ENCODE results near the gene CHMP4A. TPM values are rescaled to one million over a fixed set of nuclear protein-coding genes. Genes with fewer than 3 reads are reported as not detected.
A peak's percentile ranks its signal among the peaks of the same experiment; 100 is the strongest.
"Not testable (repeated sequence)": the region's sequence is repeated elsewhere in the genome, so short reads cannot be mapped to it uniquely, and the experiment has no call there.

CHMP4A gene
- total RNA-seq, 1 donor from 2014 or later, result 34.3 TPM

DNA sequence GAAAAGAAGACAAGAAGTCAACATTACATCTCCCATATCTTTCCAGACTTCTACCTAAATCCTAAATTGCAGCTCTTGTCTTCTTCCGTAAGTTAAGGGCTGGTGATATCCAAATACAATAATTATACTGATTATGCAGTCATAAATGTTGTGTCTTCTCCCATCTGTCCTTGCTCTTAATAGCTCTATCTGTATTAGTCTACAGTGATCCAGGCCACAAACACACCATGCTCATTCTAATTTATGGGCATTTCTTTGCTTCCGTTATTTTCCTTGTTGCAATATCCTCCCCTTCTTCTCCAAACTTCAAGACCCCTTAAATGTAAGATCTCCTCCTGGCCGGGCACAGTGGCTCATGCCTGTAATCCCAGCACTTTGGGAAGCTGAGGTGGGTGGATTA is 6.2 kb upstream of the CHMP4A start:
- DNase-seq (ENCODE audit: low spot score), result no peak
- no peaks in the 10 kb centered on the region for H3K9me3 Mint-ChIP-seq (ENCODE audit: unreplicated experiment)
- peaks cover 3% of the 10 kb centered on the region for H3K27me3 Mint-ChIP-seq (ENCODE audit: unreplicated experiment)
- TF ChIP-seq, protein P1, sequence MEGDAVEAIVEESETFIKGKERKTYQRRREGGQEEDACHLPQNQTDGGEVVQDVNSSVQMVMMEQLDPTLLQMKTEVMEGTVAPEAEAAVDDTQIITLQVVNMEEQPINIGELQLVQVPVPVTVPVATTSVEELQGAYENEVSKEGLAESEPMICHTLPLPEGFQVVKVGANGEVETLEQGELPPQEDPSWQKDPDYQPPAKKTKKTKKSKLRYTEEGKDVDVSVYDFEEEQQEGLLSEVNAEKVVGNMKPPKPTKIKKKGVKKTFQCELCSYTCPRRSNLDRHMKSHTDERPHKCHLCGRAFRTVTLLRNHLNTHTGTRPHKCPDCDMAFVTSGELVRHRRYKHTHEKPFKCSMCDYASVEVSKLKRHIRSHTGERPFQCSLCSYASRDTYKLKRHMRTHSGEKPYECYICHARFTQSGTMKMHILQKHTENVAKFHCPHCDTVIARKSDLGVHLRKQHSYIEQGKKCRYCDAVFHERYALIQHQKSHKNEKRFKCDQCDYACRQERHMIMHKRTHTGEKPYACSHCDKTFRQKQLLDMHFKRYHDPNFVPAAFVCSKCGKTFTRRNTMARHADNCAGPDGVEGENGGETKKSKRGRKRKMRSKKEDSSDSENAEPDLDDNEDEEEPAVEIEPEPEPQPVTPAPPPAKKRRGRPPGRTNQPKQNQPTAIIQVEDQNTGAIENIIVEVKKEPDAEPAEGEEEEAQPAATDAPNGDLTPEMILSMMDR (IDR thresholded peaks at IDR 0.05; ENCODE audit: unreplicated experiment), result no peak
- no peak overlapping the region for H3K4me3 Mint-ChIP-seq (ENCODE audit: unreplicated experiment)
- peaks cover 12% of the 10 kb centered on the region for H3K4me1 Mint-ChIP-seq (ENCODE audit: unreplicated experiment)
- peak overlapping the region; percentile 2 for H3K27ac Mint-ChIP-seq (ENCODE audit: unreplicated experiment)
- H3K36me3 Mint-ChIP-seq (ENCODE audit: low read depth, unreplicated experiment), result peaks cover 8% of the 10 kb centered on the region

DNA sequence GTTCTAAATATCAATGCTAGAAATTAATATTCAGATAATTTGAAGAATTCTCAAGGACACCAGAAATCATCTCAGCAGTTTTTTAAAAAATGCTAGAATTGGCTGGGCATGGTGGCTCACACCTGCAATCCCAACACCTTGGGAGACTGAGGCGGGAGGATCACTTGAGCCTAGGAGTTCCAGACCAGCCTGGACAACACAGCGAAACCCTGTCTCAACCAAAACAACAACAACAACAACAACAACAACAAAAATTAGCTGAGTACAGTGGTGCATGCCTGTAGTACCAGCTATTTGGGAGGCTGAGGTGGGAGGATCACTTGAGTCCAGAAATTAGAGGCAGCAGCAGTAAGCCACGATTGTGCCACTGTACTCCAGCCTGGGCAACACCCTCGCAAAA is 5.8 kb upstream of the CHMP4A start:
- H3K36me3 Mint-ChIP-seq (ENCODE audit: low read depth, unreplicated experiment), result peaks cover 8% of the 10 kb centered on the region
- H3K27me3 Mint-ChIP-seq (ENCODE audit: unreplicated experiment), result peaks cover 7% of the 10 kb centered on the region
- DNase-seq (ENCODE audit: low spot score), result no peak
- no peaks in the 10 kb centered on the region for H3K9me3 Mint-ChIP-seq (ENCODE audit: unreplicated experiment)
- H3K4me1 Mint-ChIP-seq (ENCODE audit: unreplicated experiment), result peaks cover 17% of the 10 kb centered on the region
- TF ChIP-seq, protein P1 (IDR thresholded peaks at IDR 0.05; ENCODE audit: unreplicated experiment), result no peak
- no peak overlapping the region for H3K4me3 Mint-ChIP-seq (ENCODE audit: unreplicated experiment)
- no peak overlapping the region for H3K27ac Mint-ChIP-seq (ENCODE audit: unreplicated experiment)

DNA sequence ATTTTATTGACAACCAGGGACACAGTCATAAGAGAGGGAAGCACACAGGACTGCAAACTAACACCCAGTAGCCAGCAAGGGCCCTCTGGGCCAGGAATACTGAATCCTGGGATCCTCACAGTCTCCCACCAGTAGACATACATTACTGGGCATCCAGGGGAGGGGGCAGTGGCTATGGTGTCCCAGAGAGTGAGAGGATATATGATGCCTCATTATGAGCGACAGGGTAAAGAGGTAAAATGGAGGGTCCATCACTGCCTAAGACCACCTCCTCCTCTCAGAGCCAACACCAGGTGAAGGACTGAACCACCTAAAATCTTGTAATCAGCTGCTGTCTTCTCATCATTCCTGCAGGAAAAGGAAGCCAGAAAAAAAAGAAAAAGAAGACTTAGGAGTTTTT is 3.6 kb upstream of the CHMP4A start:
- H3K27ac Mint-ChIP-seq (ENCODE audit: unreplicated experiment); DNase-seq (ENCODE audit: low spot score); H3K9me3 Mint-ChIP-seq (ENCODE audit: unreplicated experiment); H3K36me3 Mint-ChIP-seq (ENCODE audit: low read depth, unreplicated experiment): not testable (repeated sequence)
- Mint-ChIP-seq H3K4me1 (ENCODE audit: unreplicated experiment) (peaks cover 21% of the 10 kb centered on the region), H3K27me3 (ENCODE audit: unreplicated experiment) (peaks cover 18% of the 10 kb centered on the region), H3K4me3 (ENCODE audit: unreplicated experiment) (peak overlapping the region; percentile 95)

DNA sequence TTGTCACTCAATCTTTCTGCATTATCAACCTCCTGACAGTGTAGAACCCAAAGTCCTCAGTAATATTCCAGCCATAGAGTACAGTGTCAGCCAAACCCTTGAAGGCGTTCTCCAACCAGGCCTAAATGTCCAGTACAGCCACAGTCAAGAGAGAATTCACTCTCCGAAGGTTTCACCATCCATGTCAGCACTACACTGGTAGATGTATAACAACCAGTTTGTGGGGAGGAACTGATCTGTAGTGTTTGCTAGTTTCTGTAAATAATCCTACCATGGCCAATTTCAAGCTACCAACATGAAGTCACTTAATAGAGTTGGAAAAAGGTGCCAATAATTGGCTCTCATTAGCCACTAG is 3.0 kb upstream of the CHMP4A start:
- peaks cover 12% of the 10 kb centered on the region for H3K36me3 Mint-ChIP-seq (ENCODE audit: low read depth, unreplicated experiment)
- DNase-seq (ENCODE audit: low spot score), result no peak
- H3K4me3 Mint-ChIP-seq (ENCODE audit: unreplicated experiment), result peak overlapping the region; percentile 95
- peaks cover 20% of the 10 kb centered on the region for H3K27me3 Mint-ChIP-seq (ENCODE audit: unreplicated experiment)
- no peaks in the 10 kb centered on the region for H3K9me3 Mint-ChIP-seq (ENCODE audit: unreplicated experiment)
- peak overlapping the region; percentile 79 for H3K27ac Mint-ChIP-seq (ENCODE audit: unreplicated experiment)
- peaks cover 21% of the 10 kb centered on the region for H3K4me1 Mint-ChIP-seq (ENCODE audit: unreplicated experiment)
- TF ChIP-seq, protein P1 (IDR thresholded peaks at IDR 0.05; ENCODE audit: unreplicated experiment), result no peak

DNA sequence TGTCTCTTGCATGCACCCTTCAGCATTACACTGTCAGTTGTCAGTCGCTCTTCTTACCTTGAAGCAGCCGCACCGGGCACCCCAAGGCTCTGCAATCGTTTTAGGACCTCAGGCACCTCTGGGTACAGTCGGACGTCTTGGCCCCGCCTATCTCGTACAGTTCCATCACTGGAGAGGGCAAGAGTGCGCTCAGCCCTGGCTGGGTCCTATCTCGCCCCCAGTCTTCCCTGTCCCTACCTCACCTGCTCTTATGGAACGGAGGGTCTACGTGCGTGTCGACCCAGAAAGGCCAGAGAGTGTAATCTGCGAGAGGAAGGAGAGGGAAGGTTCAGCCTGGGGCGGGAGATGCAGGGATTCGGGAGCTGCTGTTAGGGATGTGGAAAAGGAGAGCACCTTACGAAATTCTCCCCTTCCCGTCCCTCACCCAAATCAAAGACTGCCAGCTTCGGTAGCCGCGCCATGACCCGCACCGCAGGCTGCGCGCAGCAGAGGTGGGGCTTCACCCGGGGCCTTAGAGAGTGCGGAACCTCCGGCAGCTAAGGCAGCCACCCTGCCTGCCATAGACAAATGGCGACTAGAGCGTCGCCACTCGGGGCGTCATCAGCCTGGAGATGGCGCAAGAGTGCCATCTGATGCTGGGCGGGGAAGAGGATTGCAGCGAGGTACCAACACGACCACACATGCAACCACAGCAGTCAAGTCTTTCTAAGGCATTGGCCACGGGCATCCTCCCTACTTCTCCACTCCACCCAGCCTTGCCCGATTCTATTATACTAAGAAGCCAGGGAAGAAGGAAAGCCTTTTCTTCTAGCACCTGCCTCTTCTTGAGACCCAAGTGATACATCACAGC is 2.4 kb upstream of the CHMP4A start, which contains the start of gene MDP1:
Gene MDP1, minus strand, starts transcription at position 572 of the 850 bp plus-strand sequence. Its CDS starts 111 bp downstream, at position 461.
- H3K27me3 Mint-ChIP-seq (ENCODE audit: unreplicated experiment), result peaks cover 20% of the 10 kb centered on the region
- TF ChIP-seq, protein P1 (IDR thresholded peaks at IDR 0.05; ENCODE audit: unreplicated experiment), result no peak
- H3K4me1 Mint-ChIP-seq (ENCODE audit: unreplicated experiment), result peaks cover 21% of the 10 kb centered on the region
- H3K9me3 Mint-ChIP-seq (ENCODE audit: unreplicated experiment), result no peaks in the 10 kb centered on the region
- peak within 1 kb of the TSS; percentile 79 for H3K27ac Mint-ChIP-seq (ENCODE audit: unreplicated experiment)
- DNase-seq (ENCODE audit: low spot score), result peak; percentile 76
- peaks cover 13% of the 10 kb centered on the region for H3K36me3 Mint-ChIP-seq (ENCODE audit: low read depth, unreplicated experiment)
- H3K4me3 Mint-ChIP-seq (ENCODE audit: unreplicated experiment), result peak within 1 kb of the TSS; percentile 95
